ENCODE data around the gene SLC24A5. TPM values are rescaled to one million over a fixed set of nuclear protein-coding genes. Genes with fewer than 3 reads are reported as not detected.

Gene SLC24A5
- total and polyA plus RNA-seq, 4 donors, result not detected

GRCh38 chr15:48109212-48109611, 11.6 kb upstream of the SLC24A5 start:
- TF ChIP-seq FOXA2 (IDR thresholded peaks at IDR 0.05) (no peak), NR2F2 (IDR thresholded peaks at IDR 0.05) (no peak), HNF4G (IDR thresholded peaks at IDR 0.05) (no peak), YY1 (IDR thresholded peaks at IDR 0.05) (no peak), GABPA (IDR thresholded peaks at IDR 0.05 in 1 of 2, conservative IDR thresholded peaks at IDR 0.05 in 1 of 2) (no peak), SP1 (IDR thresholded peaks at IDR 0.05) (no peak), RAD21 (IDR thresholded peaks at IDR 0.05) (no peak), HNF4A (conservative IDR thresholded peaks at IDR 0.05) (no peak), EGR1 (IDR thresholded peaks at IDR 0.05; ENCODE audit: low read depth in 2 of 2) (no peak), CTCF (IDR thresholded peaks at IDR 0.05; ENCODE audit: low read depth, low read length, missing input control) (no peak)
- TF ChIP-seq, protein P1, sequence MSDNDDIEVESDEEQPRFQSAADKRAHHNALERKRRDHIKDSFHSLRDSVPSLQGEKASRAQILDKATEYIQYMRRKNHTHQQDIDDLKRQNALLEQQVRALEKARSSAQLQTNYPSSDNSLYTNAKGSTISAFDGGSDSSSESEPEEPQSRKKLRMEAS (IDR thresholded peaks at IDR 0.05), result no peak
- TF ChIP-seq, protein P2, sequence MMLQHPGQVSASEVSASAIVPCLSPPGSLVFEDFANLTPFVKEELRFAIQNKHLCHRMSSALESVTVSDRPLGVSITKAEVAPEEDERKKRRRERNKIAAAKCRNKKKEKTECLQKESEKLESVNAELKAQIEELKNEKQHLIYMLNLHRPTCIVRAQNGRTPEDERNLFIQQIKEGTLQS (IDR thresholded peaks at IDR 0.05), result no peak
- TF ChIP-seq, protein P3, sequence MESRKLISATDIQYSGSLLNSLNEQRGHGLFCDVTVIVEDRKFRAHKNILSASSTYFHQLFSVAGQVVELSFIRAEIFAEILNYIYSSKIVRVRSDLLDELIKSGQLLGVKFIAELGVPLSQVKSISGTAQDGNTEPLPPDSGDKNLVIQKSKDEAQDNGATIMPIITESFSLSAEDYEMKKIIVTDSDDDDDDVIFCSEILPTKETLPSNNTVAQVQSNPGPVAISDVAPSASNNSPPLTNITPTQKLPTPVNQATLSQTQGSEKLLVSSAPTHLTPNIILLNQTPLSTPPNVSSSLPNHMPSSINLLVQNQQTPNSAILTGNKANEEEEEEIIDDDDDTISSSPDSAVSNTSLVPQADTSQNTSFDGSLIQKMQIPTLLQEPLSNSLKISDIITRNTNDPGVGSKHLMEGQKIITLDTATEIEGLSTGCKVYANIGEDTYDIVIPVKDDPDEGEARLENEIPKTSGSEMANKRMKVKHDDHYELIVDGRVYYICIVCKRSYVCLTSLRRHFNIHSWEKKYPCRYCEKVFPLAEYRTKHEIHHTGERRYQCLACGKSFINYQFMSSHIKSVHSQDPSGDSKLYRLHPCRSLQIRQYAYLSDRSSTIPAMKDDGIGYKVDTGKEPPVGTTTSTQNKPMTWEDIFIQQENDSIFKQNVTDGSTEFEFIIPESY (IDR thresholded peaks at IDR 0.05), result no peak
- peaks cover 0 to 11% (median 2%) of the 10 kb centered on the region in 4 donors for H3K27me3 ChIP-seq (ENCODE audit: control insufficient read depth in 4 of 4, insufficient read depth in 4 of 4, low read length in 3 of 4)
- WGBS, result 90% methylated on average over 4 of the region's 4 CpGs

DNA sequence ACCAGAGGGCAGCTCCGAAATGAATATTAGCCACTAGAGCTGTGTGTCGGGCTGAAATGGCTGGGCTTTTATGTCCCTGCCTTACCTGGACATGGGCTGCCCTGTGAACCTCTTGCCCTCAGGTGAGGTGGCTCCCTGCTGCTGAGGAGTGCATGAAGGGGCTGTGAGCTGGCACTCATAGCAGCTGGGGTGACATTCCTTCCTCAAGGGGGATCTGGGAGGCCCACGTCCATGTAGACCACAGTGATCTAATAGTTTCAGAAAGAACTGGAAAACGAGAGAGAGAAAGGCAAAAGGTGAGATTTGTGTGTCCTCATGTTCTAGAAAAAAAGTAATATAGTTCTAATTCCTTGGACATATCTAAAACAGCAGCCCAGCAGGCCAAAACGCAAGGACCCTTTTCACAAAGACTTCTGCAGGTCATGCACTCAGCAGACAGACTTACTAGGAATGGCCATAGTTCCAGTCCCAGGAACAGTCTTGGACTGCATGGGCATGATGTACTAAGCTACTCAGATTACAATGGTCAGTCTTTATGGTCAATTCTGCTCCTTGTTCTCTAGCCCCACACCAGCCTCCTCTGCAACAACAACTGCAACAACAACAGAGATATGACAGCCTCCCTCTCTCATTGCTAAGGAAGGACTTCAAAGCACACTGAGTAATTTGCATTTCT, 10.8 kb upstream of the SLC24A5 start:
- H3K27me3 ChIP-seq (ENCODE audit: control insufficient read depth in 4 of 4, insufficient read depth in 4 of 4, low read length in 3 of 4), result peaks cover 0 to 8% (median 2%) of the 10 kb centered on the region in 4 donors
- 67% methylated on average over 5 of the region's 5 CpGs for WGBS
- H3K9me3 ChIP-seq (ENCODE audit: control insufficient read depth in 4 of 4, low read length in 3 of 4), result no peaks in the 10 kb centered on the region
- no peaks in the 10 kb centered on the region for H3K36me3 ChIP-seq (ENCODE audit: control insufficient read depth in 4 of 4, insufficient read depth in 3 of 4, low read depth in 1 of 4, low read length in 3 of 4)
- H3K4me1 ChIP-seq (ENCODE audit: control insufficient read depth in 4 of 4, insufficient read depth in 4 of 4, low read length in 3 of 4), result no peaks in the 10 kb centered on the region
- no peak overlapping the region for H3K4me3 ChIP-seq (ENCODE audit: low read depth in 1 of 3, low read length in 3 of 3)
- H3K27ac ChIP-seq (ENCODE audit: low read depth in 1 of 2, low read length in 2 of 2), result no peak overlapping the region
- DNase-seq (ENCODE audit: low spot score), result no peak
- TF ChIP-seq, protein P1 (IDR thresholded peaks at IDR 0.05), result no peak
- TF ChIP-seq YY1 (IDR thresholded peaks at IDR 0.05) (no peak), EGR1 (IDR thresholded peaks at IDR 0.05; ENCODE audit: low read depth in 2 of 2) (no peak), HNF4G (IDR thresholded peaks at IDR 0.05) (no peak), FOXA1 (IDR thresholded peaks at IDR 0.05) (no peak), GABPA (IDR thresholded peaks at IDR 0.05 in 1 of 2, conservative IDR thresholded peaks at IDR 0.05 in 1 of 2) (no peak)
- no peak overlapping the region for H3K9ac ChIP-seq (ENCODE audit: low read depth in 1 of 2, low read length in 2 of 2)

More at GRCh38 chr15:48109212-48109611, 11.6 kb upstream of the SLC24A5 start:
- Histone ChIP-seq H3K9ac (ENCODE audit: low read depth in 1 of 2, low read length in 2 of 2) (no peak overlapping the region), H3K27ac (ENCODE audit: low read depth in 1 of 2, low read length in 2 of 2) (no peak overlapping the region), H3K4me1 (ENCODE audit: control insufficient read depth in 4 of 4, insufficient read depth in 4 of 4, low read length in 3 of 4) (no peaks in the 10 kb centered on the region), H3K36me3 (ENCODE audit: control insufficient read depth in 4 of 4, insufficient read depth in 3 of 4, low read depth in 1 of 4, low read length in 3 of 4) (no peaks in the 10 kb centered on the region), H3K9me3 (ENCODE audit: control insufficient read depth in 4 of 4, low read length in 3 of 4) (no peaks in the 10 kb centered on the region), H3K4me3 (ENCODE audit: low read depth in 1 of 3, low read length in 3 of 3) (no peak overlapping the region)
- no peak for DNase-seq (ENCODE audit: low spot score)

Measured in liver (tissue), 9 donors.